Type B pancreatic cell (in vitro differentiated cells): Measurements from ENCODE around the gene ZBTB5. TPM values are rescaled to one million over a fixed set of nuclear protein-coding genes. Genes with fewer than 3 reads are reported as not detected.

Experiments
- DNase-seq: peaks from one replicate; pipeline ENCODE4 v3.0.0; 2021; ENCODE audit warnings: mixed read lengths; ENCODE audit not compliant: unreplicated experiment; ENCODE audit errors: extremely low spot score
- H3K27ac Mint-ChIP-seq: 2 replicates; pipeline ENCODE4 v1.8.0; 2021; ENCODE audit warnings: mild to moderate bottlenecking, mixed read lengths
- H3K27me3 Mint-ChIP-seq: 2 replicates; pipeline ENCODE4 v1.8.0; 2021; ENCODE audit warnings: mixed read lengths
- H3K36me3 Mint-ChIP-seq: 2 replicates; pipeline ENCODE4 v1.8.0; 2021; ENCODE audit warnings: mixed read lengths
- H3K4me1 Mint-ChIP-seq: one replicate; pipeline ENCODE4 v1.8.0; 2021; ENCODE audit warnings: mixed read lengths; ENCODE audit not compliant: unreplicated experiment
- H3K4me3 Mint-ChIP-seq: 2 replicates; pipeline ENCODE4 v1.8.0; 2021; ENCODE audit warnings: mild to moderate bottlenecking, mixed read lengths
- H3K9me3 Mint-ChIP-seq: 2 replicates; pipeline ENCODE4 v1.8.0; 2021; ENCODE audit warnings: mixed read lengths
- total RNA-seq: library from RNA; stranded (reverse); gene quantifications from 2 replicates; pipeline ENCODE4 v1.2.1, GENCODE V29; 2021; ENCODE audit warnings: low replicate concordance
- TF ChIP-seq, protein P1 (sequence below): fragments of 200-600 bp; sonication (generic); conservative IDR thresholded peaks from 2 replicates; pipeline ENCODE4 v1.5.0; 2021; ENCODE audit warnings: antibody characterized with exemption, mild to moderate bottlenecking

The ZBTB5 gene
- total RNA-seq, 1 donor from 2014 or later = 22.6 TPM

DNA sequence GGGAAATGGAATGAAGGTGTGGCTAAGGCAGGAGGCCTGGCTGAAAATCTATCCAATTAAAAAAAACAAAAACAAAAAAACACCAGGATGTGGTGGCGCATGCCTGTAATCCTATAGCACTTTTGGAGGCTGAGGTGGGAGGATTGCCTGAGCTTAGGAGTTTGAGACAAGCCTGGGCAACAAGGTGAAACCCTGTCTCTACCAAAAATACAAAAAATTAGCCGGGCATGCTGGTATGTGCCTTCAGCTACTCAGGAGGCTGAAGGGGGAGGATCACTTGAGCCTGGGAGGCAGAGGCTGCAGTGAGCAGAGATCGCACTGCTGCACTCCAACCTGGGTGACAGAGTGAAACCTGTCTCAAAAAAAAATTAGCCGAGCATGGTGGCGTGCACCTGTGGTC, 21.7 kb downstream of the ZBTB5 start:
- H3K9me3 Mint-ChIP-seq = no peaks in the 10 kb centered on the region
- H3K27me3 Mint-ChIP-seq = no peaks in the 10 kb centered on the region
- peaks cover 7% of the 10 kb centered on the region for H3K4me1 Mint-ChIP-seq
- no peak overlapping the region for H3K27ac Mint-ChIP-seq
- TF ChIP-seq, protein P1, sequence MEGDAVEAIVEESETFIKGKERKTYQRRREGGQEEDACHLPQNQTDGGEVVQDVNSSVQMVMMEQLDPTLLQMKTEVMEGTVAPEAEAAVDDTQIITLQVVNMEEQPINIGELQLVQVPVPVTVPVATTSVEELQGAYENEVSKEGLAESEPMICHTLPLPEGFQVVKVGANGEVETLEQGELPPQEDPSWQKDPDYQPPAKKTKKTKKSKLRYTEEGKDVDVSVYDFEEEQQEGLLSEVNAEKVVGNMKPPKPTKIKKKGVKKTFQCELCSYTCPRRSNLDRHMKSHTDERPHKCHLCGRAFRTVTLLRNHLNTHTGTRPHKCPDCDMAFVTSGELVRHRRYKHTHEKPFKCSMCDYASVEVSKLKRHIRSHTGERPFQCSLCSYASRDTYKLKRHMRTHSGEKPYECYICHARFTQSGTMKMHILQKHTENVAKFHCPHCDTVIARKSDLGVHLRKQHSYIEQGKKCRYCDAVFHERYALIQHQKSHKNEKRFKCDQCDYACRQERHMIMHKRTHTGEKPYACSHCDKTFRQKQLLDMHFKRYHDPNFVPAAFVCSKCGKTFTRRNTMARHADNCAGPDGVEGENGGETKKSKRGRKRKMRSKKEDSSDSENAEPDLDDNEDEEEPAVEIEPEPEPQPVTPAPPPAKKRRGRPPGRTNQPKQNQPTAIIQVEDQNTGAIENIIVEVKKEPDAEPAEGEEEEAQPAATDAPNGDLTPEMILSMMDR = no peak
- H3K36me3 Mint-ChIP-seq = peaks cover 4% of the 10 kb centered on the region
- no peak for DNase-seq
- no peak overlapping the region for H3K4me3 Mint-ChIP-seq

DNA sequence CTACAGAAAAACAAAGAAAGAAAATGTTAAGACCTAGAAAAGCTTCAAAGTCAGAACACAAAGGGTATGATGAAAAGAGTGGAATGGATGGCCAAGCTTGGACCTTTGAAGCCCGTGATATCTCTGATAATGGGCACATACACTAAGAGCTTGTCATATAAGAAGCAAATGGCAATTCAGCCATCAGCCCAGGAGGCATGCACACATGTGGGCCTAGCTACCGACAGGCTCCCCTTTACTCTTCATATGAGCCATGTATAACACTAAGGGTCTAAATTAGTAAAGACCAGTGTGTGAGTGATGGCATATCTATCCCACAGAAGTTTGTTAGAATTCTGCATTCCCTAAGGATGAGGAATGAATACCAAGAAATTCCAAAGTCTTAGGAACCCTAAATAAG, 22.7 kb downstream of the ZBTB5 start:
- Mint-ChIP-seq H3K36me3 (peaks cover 7% of the 10 kb centered on the region), H3K4me1 (peaks cover 4% of the 10 kb centered on the region), H3K27me3 (no peaks in the 10 kb centered on the region), H3K9me3 (no peaks in the 10 kb centered on the region), H3K27ac (no peak overlapping the region), H3K4me3 (no peak overlapping the region)
- no peak for DNase-seq
- TF ChIP-seq, protein P1 = no peak

DNA sequence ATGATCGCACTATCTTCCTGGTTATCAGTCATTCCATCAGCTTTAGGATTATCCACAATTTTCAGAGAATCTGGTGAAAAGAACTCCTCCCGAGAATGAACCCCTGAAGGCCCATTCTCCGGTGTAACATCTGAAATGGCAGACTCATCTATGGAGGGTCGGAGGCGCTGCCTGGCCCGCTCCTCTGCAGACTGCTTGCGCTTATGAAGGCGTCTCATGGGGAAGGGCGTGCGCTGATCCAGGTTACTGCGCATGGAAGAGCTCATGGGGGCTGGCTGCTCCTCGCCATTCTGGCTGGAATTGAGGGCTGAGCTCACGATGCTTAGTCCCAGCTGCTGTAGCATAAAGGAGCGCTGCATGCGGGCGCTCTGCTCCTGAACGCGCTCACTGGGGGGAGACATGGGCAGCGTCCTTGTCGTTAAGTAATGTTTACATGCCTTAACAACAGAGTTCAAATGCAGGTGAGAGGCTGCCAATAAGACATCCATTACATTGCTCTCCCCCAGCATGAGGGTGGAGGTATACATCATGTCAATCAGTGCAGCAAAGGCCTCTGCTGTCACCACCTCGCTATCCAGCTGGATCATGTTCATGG, 23.4 kb downstream of the ZBTB5 start:
- Mint-ChIP-seq H3K9me3 (no peaks in the 10 kb centered on the region), H3K4me1 (peaks cover 4% of the 10 kb centered on the region), H3K4me3 (no peak overlapping the region), H3K27me3 (no peaks in the 10 kb centered on the region), H3K27ac (no peak overlapping the region), H3K36me3 (peaks cover 11% of the 10 kb centered on the region)
- no peak for DNase-seq
- TF ChIP-seq, protein P1 = no peak

DNA sequence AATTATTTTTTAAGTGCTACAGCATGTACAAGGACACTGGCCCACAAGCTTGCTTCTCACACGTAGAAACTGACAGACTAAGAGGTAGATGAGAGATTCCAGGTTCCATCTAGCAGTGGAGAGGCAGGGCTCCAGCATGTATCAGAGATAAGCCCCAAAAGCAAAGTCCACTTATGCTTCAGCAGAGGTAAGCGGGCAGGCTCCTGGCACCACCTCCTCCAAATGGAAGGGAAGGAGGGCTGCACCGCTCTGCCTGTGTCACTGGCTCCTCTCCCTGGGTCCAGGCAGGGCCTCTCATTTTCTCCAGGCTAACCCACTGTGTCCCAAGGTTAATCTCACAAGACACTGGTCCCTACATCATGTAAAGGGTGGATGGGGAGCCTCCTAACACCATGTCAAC, 26.9 kb downstream of the ZBTB5 start:
- Mint-ChIP-seq H3K36me3 (peaks cover 14% of the 10 kb centered on the region), H3K4me3 (no peak overlapping the region), H3K9me3 (no peaks in the 10 kb centered on the region), H3K27ac (no peak overlapping the region), H3K27me3 (no peaks in the 10 kb centered on the region), H3K4me1 (peaks cover 8% of the 10 kb centered on the region)
- no peak for DNase-seq
- TF ChIP-seq, protein P1 = no peak

DNA sequence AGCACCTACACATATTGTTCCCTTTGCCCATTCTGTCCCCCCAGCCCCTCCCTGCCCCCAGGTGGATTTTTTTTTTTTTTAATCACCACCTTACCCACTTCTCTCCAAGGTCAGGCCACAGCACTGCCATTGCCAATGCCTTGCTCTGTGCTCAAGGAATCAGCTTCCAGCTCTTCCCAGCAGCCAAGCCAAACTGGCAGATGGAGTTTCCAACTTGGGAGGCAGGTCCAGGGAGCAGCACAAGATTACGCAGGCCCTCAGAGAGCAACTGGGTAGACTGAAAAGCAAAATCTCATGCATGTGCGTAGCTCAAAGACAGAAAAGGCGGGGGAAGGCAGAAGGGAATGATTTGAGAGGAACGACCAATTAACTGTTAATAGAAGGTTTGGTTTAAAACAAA, 27.6 kb downstream of the ZBTB5 start:
- H3K4me3 Mint-ChIP-seq = no peak overlapping the region
- H3K36me3 Mint-ChIP-seq = peaks cover 14% of the 10 kb centered on the region
- no peak for DNase-seq
- TF ChIP-seq, protein P1 = no peak
- no peaks in the 10 kb centered on the region for H3K9me3 Mint-ChIP-seq
- no peak overlapping the region for H3K27ac Mint-ChIP-seq
- H3K4me1 Mint-ChIP-seq = peaks cover 8% of the 10 kb centered on the region
- no peaks in the 10 kb centered on the region for H3K27me3 Mint-ChIP-seq

DNA sequence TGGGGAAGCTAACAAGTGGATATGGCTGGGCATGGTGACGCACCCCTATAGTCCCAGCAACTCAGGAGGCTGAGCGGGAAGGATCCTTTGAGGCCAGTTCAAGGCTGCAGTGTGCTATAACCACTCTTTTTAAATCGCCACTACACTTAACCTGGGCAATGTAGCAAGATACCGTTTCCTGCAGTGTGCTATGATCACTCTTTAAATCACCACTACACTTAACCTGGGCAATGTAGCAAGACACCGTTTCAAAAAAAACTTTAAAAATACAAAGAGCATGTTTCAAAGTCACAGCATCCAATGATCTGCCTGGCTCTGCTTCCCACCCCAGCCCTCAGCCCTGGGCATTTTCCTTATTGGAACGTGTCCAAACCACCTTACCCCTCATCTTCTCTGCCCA, 28.2 kb downstream of the ZBTB5 start:
- Mint-ChIP-seq H3K27me3 (no peaks in the 10 kb centered on the region), H3K4me3 (no peak overlapping the region), H3K9me3 (no peaks in the 10 kb centered on the region), H3K36me3 (peaks cover 14% of the 10 kb centered on the region), H3K27ac (no peak overlapping the region), H3K4me1 (peaks cover 8% of the 10 kb centered on the region)
- DNase-seq = no peak
- TF ChIP-seq, protein P1 = no peak
